SK-N-SH (cell line): ENCODE data around the gene BAHCC1.

Experiments used
- CHD2 ChIP-seq: fragments of 150-350 bp; IDR thresholded peaks from 2 replicates; pipeline ENCODE4 v1.6.1; 2018; ENCODE audit warnings: low read length; ENCODE audit not compliant: partially characterized antibody
- CTCF ChIP-seq: fragments of 200-600 bp; sonication (generic); IDR thresholded peaks from 2 replicates; pipeline ENCODE4 v1.6.1; 2017; ENCODE audit warnings: antibody characterized with exemption, mild to moderate bottlenecking, moderate library complexity
- EP300 ChIP-seq, 2 experiments: IDR thresholded peaks; 2 replicates each; pipeline versions ENCODE4 v1.4.0 to v1.6.1; 2012; ENCODE audit warnings: borderline replicate concordance in 1 of 2, low read depth in 1 of 2, low read length in 1 of 2
- MXI1 ChIP-seq: IDR thresholded peaks from 2 replicates; pipeline ENCODE4 v1.6.1; 2012; ENCODE audit warnings: mild to moderate bottlenecking, low read depth, low read length, improper control_type of control experiment
- POLR2AphosphoS5 ChIP-seq: IDR thresholded peaks from 2 replicates; pipeline ENCODE4 v1.6.1; 2012; ENCODE audit warnings: low read depth, low read length
- RAD21 ChIP-seq: IDR thresholded peaks from 2 replicates; pipeline ENCODE4 v1.6.1; 2012; ENCODE audit warnings: mild to moderate bottlenecking, low read length
- RCOR1 ChIP-seq: fragments of 150-350 bp; IDR thresholded peaks from 2 replicates; pipeline ENCODE4 v1.6.1; 2017; ENCODE audit warnings: antibody characterized with exemption, low read length
- REST ChIP-seq: IDR thresholded peaks from 2 replicates; pipeline ENCODE4 v1.6.1; 2012; ENCODE audit warnings: mild to moderate bottlenecking, low read depth, low read length, moderate library complexity
- RFX5 ChIP-seq: IDR thresholded peaks from 2 replicates; pipeline ENCODE4 v1.6.1; 2012; ENCODE audit warnings: mild to moderate bottlenecking, improper control_type of control experiment, low read length
- USF1 ChIP-seq: IDR thresholded peaks from 2 replicates; pipeline ENCODE4 v1.4.0; 2012; ENCODE audit warnings: low read depth, borderline replicate concordance
- USF2 ChIP-seq: fragments of 150-350 bp; IDR thresholded peaks from 2 replicates; pipeline ENCODE4 v1.6.1; 2017; ENCODE audit warnings: antibody characterized with exemption, low read length, low read depth, borderline replicate concordance
- ZBTB33 ChIP-seq: IDR thresholded peaks from 2 replicates; pipeline ENCODE4 v1.4.0; 2012; ENCODE audit warnings: low read depth, borderline replicate concordance

GRCh38 chr17:81366648-81367047, 28.6 kb upstream of the BAHCC1 start:
- TF ChIP-seq USF2 = no peak
- no peak for TF ChIP-seq POLR2AphosphoS5
- no peak for TF ChIP-seq CTCF
- TF ChIP-seq RAD21 = no peak
- no peak for TF ChIP-seq RFX5
- no peak for TF ChIP-seq RCOR1
- no peak for TF ChIP-seq REST
- TF ChIP-seq CHD2 = no peak
- no peak for TF ChIP-seq EP300 (IDR thresholded peaks at IDR 0.05; ENCODE audit: borderline replicate concordance in 1 of 2, low read depth in 1 of 2, low read length in 1 of 2)
- TF ChIP-seq MXI1 = no peak
- no peak for TF ChIP-seq ZBTB33
- no peak for TF ChIP-seq USF1
